GM23338 (cell line): Measurements from ENCODE around the gene TMEM125. TPM values are rescaled to one million over a fixed set of nuclear protein-coding genes. Genes with fewer than 3 reads are reported as not detected.

Experiments
- ATAC-seq: fragments of 200-7000 bp; cut with Tn5 transposase; 3 replicates; pipeline ENCODE4 v1.9.1; 2020
- DNase-seq: peaks from one replicate; pipeline ENCODE4 v3.0.0-alpha.2; 2015; ENCODE audit warnings: low spot score
- H2AFZ ChIP-seq: fragments of 200-600 bp; sonication (generic); 2 replicates; pipeline ENCODE4 v1.8.0; 2016; ENCODE audit warnings: antibody characterized with exemption, mild to moderate bottlenecking, moderate library complexity
- H3F3A ChIP-seq: fragments of 200-600 bp; sonication (generic); replicated peaks from 2 replicates; pipeline ENCODE4 v1.8.0; 2017; ENCODE audit warnings: antibody characterized with exemption, mixed run types, low read depth
- H3K27ac ChIP-seq: fragments of 200-600 bp; sonication (generic); 2 replicates; pipeline ENCODE4 v1.6.1; 2016; ENCODE audit warnings: low read depth
- H3K27me3 ChIP-seq: fragments of 200-600 bp; sonication (generic); 2 replicates; pipeline ENCODE4 v1.8.0; 2016; ENCODE audit warnings: mild to moderate bottlenecking, mixed run types, moderate library complexity; ENCODE audit not compliant: insufficient read depth
- H3K36me3 ChIP-seq: fragments of 200-600 bp; sonication (generic); 2 replicates; pipeline ENCODE4 v1.8.0; 2016; ENCODE audit warnings: mild to moderate bottlenecking; ENCODE audit not compliant: insufficient read depth
- H3K4me1 ChIP-seq: fragments of 200-600 bp; sonication (generic); 2 replicates; pipeline ENCODE4 v1.8.0; 2016; ENCODE audit warnings: mild to moderate bottlenecking, moderate library complexity; ENCODE audit not compliant: insufficient read depth
- H3K4me2 ChIP-seq: fragments of 200-600 bp; sonication (generic); 2 replicates; pipeline ENCODE4 v1.7.1; 2017; ENCODE audit warnings: mixed run types
- H3K4me3 ChIP-seq: fragments of 200-600 bp; sonication (generic); 2 replicates; pipeline ENCODE4 v1.6.1; 2016; ENCODE audit warnings: mixed run types
- H3K79me2 ChIP-seq: fragments of 200-600 bp; sonication (generic); replicated peaks from 2 replicates; pipeline ENCODE4 v1.8.0; 2017; ENCODE audit warnings: mild to moderate bottlenecking; ENCODE audit not compliant: insufficient read depth
- H3K9me2 ChIP-seq: fragments of 200-600 bp; sonication (generic); 2 replicates; pipeline ENCODE4 v1.8.0; 2017; ENCODE audit not compliant: insufficient read depth
- H4K20me1 ChIP-seq: fragments of 200-600 bp; sonication (generic); replicated peaks from 2 replicates; pipeline ENCODE4 v1.8.0; 2017; ENCODE audit warnings: mild to moderate bottlenecking; ENCODE audit not compliant: insufficient read depth
- H3K27ac Mint-ChIP-seq: 2 replicates; pipeline ENCODE4 v1.8.0; 2020; ENCODE audit warnings: inconsistent platforms, mild to moderate bottlenecking, moderate library complexity, mixed read lengths
- H3K27me3 Mint-ChIP-seq: 3 replicates; pipeline ENCODE4 v1.8.0; 2022; ENCODE audit warnings: low read depth, mild to moderate bottlenecking, moderate library complexity, mixed read lengths, inconsistent platforms; ENCODE audit not compliant: insufficient read depth, poor library complexity
- H3K36me3 Mint-ChIP-seq: 3 replicates; pipeline ENCODE4 v1.8.0; 2021; ENCODE audit warnings: low read depth, mild to moderate bottlenecking, inconsistent platforms, moderate library complexity, mixed read lengths
- H3K4me1 Mint-ChIP-seq: 3 replicates; pipeline ENCODE4 v1.8.0; 2020; ENCODE audit warnings: mild to moderate bottlenecking, inconsistent platforms, mixed read lengths
- H3K4me3 Mint-ChIP-seq: 3 replicates; pipeline ENCODE4 v1.8.0; 2021; ENCODE audit warnings: moderate library complexity, mild to moderate bottlenecking, inconsistent platforms, mixed read lengths
- H3K9me3 Mint-ChIP-seq: 3 replicates; pipeline ENCODE4 v1.8.0; 2020; ENCODE audit warnings: moderate library complexity, mild to moderate bottlenecking, inconsistent platforms, mixed read lengths
- EZH2 ChIP-seq: fragments of 200-600 bp; sonication (generic); IDR thresholded peaks from one replicate; pipeline ENCODE4 v1.8.0; 2017; ENCODE audit warnings: antibody characterized with exemption, mild to moderate bottlenecking, low read depth; ENCODE audit not compliant: unreplicated experiment
- JUNB ChIP-seq: IDR thresholded peaks from one replicate; pipeline ENCODE4 v1.6.1; 2016; ENCODE audit warnings: antibody characterized with exemption; ENCODE audit not compliant: unreplicated experiment
- NANOG ChIP-seq: IDR thresholded peaks from 2 replicates; pipeline ENCODE4 v1.6.1; 2016; ENCODE audit warnings: antibody characterized with exemption, borderline replicate concordance
- POLR2AphosphoS5 ChIP-seq: IDR thresholded peaks from 2 replicates; pipeline ENCODE4 v1.6.1; 2016; ENCODE audit warnings: antibody characterized with exemption, low read depth
- STAT1 ChIP-seq: IDR thresholded peaks from one replicate; pipeline ENCODE4 v1.6.1; 2016; ENCODE audit warnings: antibody characterized with exemption; ENCODE audit not compliant: unreplicated experiment
- ZNF331 ChIP-seq: fragments of 250-450 bp; sonication (Bioruptor Pico); IDR thresholded peaks from 2 replicates; pipeline ENCODE4 v1.5.0; 2020; ENCODE audit warnings: low read depth, mild to moderate bottlenecking, moderate library complexity
- ZNF462 ChIP-seq: fragments of 250-450 bp; sonication (Bioruptor Pico); IDR thresholded peaks from 2 replicates; pipeline ENCODE4 v1.5.0; 2020; ENCODE audit warnings: mild to moderate bottlenecking, moderate library complexity
- polyA plus RNA-seq: library from polyadenylated mRNA; unstranded; fragments of >200 nt; fragmentation: Nextera tagmentation; extraction: Ambion mirVana; gene quantifications from 2 replicates; pipeline ENCODE4 v1.2.1, GENCODE V29; 2016
- total RNA-seq: library from RNA; depleted of rRNA; stranded (reverse); fragments of >200 nt; shearing (Covaris generic); gene quantifications from 2 replicates; pipeline ENCODE4 v1.2.3, GENCODE V29; 2014

Gene TMEM125
- total and polyA plus RNA-seq, 2 experiments from 2014 or later = 16.8 to 39.3 TPM

- Mint-ChIP-seq H3K4me3 (no peak overlapping the region), H3K27ac (no peak overlapping the region), H3K4me1 (peaks cover 33% of the 10 kb centered on the region), H3K27me3 (peaks cover 6% of the 10 kb centered on the region), H3K36me3 (no peaks in the 10 kb centered on the region), H3K9me3 (no peaks in the 10 kb centered on the region)
- peaks cover 33% of the 10 kb centered on the region for H3K4me1 ChIP-seq
- H3K9me2 ChIP-seq = peaks cover 6% of the 10 kb centered on the region; the same call in 1 of the 2 replicates
- H3F3A ChIP-seq = no peaks in the 10 kb centered on the region
- no peaks in the 10 kb centered on the region for H3K27me3 ChIP-seq
- H3K27ac ChIP-seq = no peak overlapping the region
- DNase-seq = no peak
- no peak overlapping the region for H2AFZ ChIP-seq
- TF ChIP-seq EZH2 (no peak), STAT1 (no peak), JUNB (no peak), ZNF331 (CRISPR knock-in tag) (no peak), ZNF462 (CRISPR knock-in tag) (no peak), NANOG (no peak), POLR2AphosphoS5 (no peak)
- no peaks in the 10 kb centered on the region for H4K20me1 ChIP-seq
- no peak for ATAC-seq
- no peaks in the 10 kb centered on the region for H3K36me3 ChIP-seq
- H3K79me2 ChIP-seq = no peaks in the 10 kb centered on the region
- H3K4me2 ChIP-seq = no peak overlapping the region
- H3K4me3 ChIP-seq = no peak overlapping the region
Measured at GRCh38 chr1:43293896-43294760, 24.3 kb downstream of the TMEM125 start.
